Activated gamma-delta T cell treated with anti-CD3 and anti-CD28 coated beads, Interleukin-2, amount 50 U/mL, for 16 hours (primary cell): ENCODE measurements around the gene ADGRB3.

Experiments used
- DNase-seq: peaks from one replicate; pipeline ENCODE4 v3.0.0-alpha.2; 2020; ENCODE audit warnings: low read depth

The ADGRB3 gene

GRCh38 chr6:68704485-68704884 is 69.4 kb downstream of the ADGRB3 start:
- no peak for DNase-seq

GRCh38 chr6:68709091-68709490 is 74.0 kb downstream of the ADGRB3 start:
- no peak for DNase-seq

GRCh38 chr6:68709882-68710281 is 74.8 kb downstream of the ADGRB3 start:
- DNase-seq = no peak

- no peak for DNase-seq
Measured at GRCh38 chr6:68710496-68710895, 75.4 kb downstream of the ADGRB3 start.

- no peak for DNase-seq
Measured at GRCh38 chr6:68710916-68711315, 75.8 kb downstream of the ADGRB3 start.

- no peak for DNase-seq
Measured at GRCh38 chr6:68711386-68712000, 76.4 kb downstream of the ADGRB3 start.

- no peak for DNase-seq
Measured at GRCh38 chr6:68716620-68717019, 81.5 kb downstream of the ADGRB3 start.

GRCh38 chr6:68718385-68719073 is 83.4 kb downstream of the ADGRB3 start:
- no peak for DNase-seq

- no peak for DNase-seq
Measured at GRCh38 chr6:68719761-68720160, 84.7 kb downstream of the ADGRB3 start.

- no peak for DNase-seq
Measured at GRCh38 chr6:68722891-68723527, 87.9 kb downstream of the ADGRB3 start.

GRCh38 chr6:68724060-68724459 is 89.0 kb downstream of the ADGRB3 start:
- no peak for DNase-seq

GRCh38 chr6:68726337-68726736 is 91.3 kb downstream of the ADGRB3 start:
- DNase-seq = no peak

- DNase-seq = no peak
Measured at GRCh38 chr6:68726992-68727391, 91.9 kb downstream of the ADGRB3 start.

- DNase-seq = no peak
Measured at GRCh38 chr6:68727699-68728098, 92.6 kb downstream of the ADGRB3 start.

- DNase-seq = no peak
Measured at GRCh38 chr6:68728159-68728979, 93.3 kb downstream of the ADGRB3 start.

GRCh38 chr6:68729377-68729903 is 94.4 kb downstream of the ADGRB3 start:
- DNase-seq = no peak

- DNase-seq = no peak
Measured at GRCh38 chr6:68730291-68731054, 95.4 kb downstream of the ADGRB3 start.

- DNase-seq = no peak
Measured at GRCh38 chr6:68732423-68732822, 97.3 kb downstream of the ADGRB3 start.

- DNase-seq = no peak
Measured at GRCh38 chr6:68735866-68736265, 100.8 kb downstream of the ADGRB3 start.

- DNase-seq = no peak
Measured at GRCh38 chr6:68737061-68737460, 102.0 kb downstream of the ADGRB3 start.

GRCh38 chr6:68738039-68738438 is 103.0 kb downstream of the ADGRB3 start:
- DNase-seq = no peak
